T-helper 1 cell treated with Interleukin-12 subunit alpha and Interleukin-12 subunit beta and Interleukin-4 antibody, amounts not matched to agents 30 μg/mL and 1 μg/mL, for 36 hours (primary cell): ENCODE data around the gene ERCC6L2.
A peak's percentile ranks its signal among the peaks of the same experiment; 100 is the strongest.

Source experiments
- H3K27ac Mint-ChIP-seq: one replicate; pipeline ENCODE4 v1.8.0; 2021; ENCODE audit warnings: mild to moderate bottlenecking, mixed read lengths
- H3K27me3 Mint-ChIP-seq: one replicate; pipeline ENCODE4 v1.8.0; 2021; ENCODE audit warnings: low read depth, mixed read lengths
- H3K36me3 Mint-ChIP-seq: one replicate; pipeline ENCODE4 v1.8.0; 2021; ENCODE audit warnings: low read depth, mixed read lengths
- H3K4me1 Mint-ChIP-seq: one replicate; pipeline ENCODE4 v1.8.0; 2021; ENCODE audit warnings: low read depth, mixed read lengths
- H3K4me3 Mint-ChIP-seq: one replicate; pipeline ENCODE4 v1.8.0; 2021; ENCODE audit warnings: mild to moderate bottlenecking, moderate library complexity, mixed read lengths
- H3K9me3 Mint-ChIP-seq: one replicate; pipeline ENCODE4 v1.8.0; 2021; ENCODE audit warnings: mixed read lengths

The ERCC6L2 gene

GRCh38 chr9:95852059-95853032, 23.1 kb upstream of the ERCC6L2 start:
- Mint-ChIP-seq H3K36me3 (peaks cover 42% of the 10 kb centered on the region), H3K4me3 (peak overlapping the region; percentile 55), H3K27ac (peak overlapping the region; percentile 76), H3K27me3 (no peaks in the 10 kb centered on the region), H3K4me1 (peaks cover 41% of the 10 kb centered on the region), H3K9me3 (peaks cover 21% of the 10 kb centered on the region)

GRCh38 chr9:95854386-95855020, 21.0 kb upstream of the ERCC6L2 start:
- peaks cover 21% of the 10 kb centered on the region for H3K36me3 Mint-ChIP-seq
- H3K27ac Mint-ChIP-seq, result peak overlapping the region; percentile 16
- H3K9me3 Mint-ChIP-seq, result peaks cover 5% of the 10 kb centered on the region
- no peaks in the 10 kb centered on the region for H3K27me3 Mint-ChIP-seq
- H3K4me3 Mint-ChIP-seq, result peak overlapping the region; percentile 19
- peaks cover 49% of the 10 kb centered on the region for H3K4me1 Mint-ChIP-seq

GRCh38 chr9:95855961-95856360, 19.5 kb upstream of the ERCC6L2 start:
- Mint-ChIP-seq H3K4me3 (no peak overlapping the region), H3K36me3 (peaks cover 13% of the 10 kb centered on the region), H3K27ac (no peak overlapping the region), H3K9me3 (no peaks in the 10 kb centered on the region), H3K27me3 (no peaks in the 10 kb centered on the region), H3K4me1 (peaks cover 44% of the 10 kb centered on the region)

GRCh38 chr9:95857124-95857523, 18.4 kb upstream of the ERCC6L2 start:
- Mint-ChIP-seq H3K4me3 (no peak overlapping the region), H3K27me3 (no peaks in the 10 kb centered on the region), H3K27ac (no peak overlapping the region)

GRCh38 chr9:95857896-95858295, 17.6 kb upstream of the ERCC6L2 start:
- Mint-ChIP-seq H3K9me3 (peaks cover 18% of the 10 kb centered on the region), H3K4me1 (peaks cover 29% of the 10 kb centered on the region), H3K27ac (no peak overlapping the region), H3K27me3 (no peaks in the 10 kb centered on the region), H3K36me3 (peaks cover 16% of the 10 kb centered on the region), H3K4me3 (no peak overlapping the region)

More at GRCh38 chr9:95857124-95857523, 18.4 kb upstream of the ERCC6L2 start:
- peaks cover 36% of the 10 kb centered on the region for H3K4me1 Mint-ChIP-seq
- H3K9me3 Mint-ChIP-seq, result peaks cover 11% of the 10 kb centered on the region
- H3K36me3 Mint-ChIP-seq, result peaks cover 15% of the 10 kb centered on the region

GRCh38 chr9:95862343-95862742, 13.1 kb upstream of the ERCC6L2 start:
- Mint-ChIP-seq H3K9me3 (peaks cover 28% of the 10 kb centered on the region), H3K36me3 (peaks cover 36% of the 10 kb centered on the region), H3K27ac (no peak overlapping the region), H3K4me1 (peaks cover 15% of the 10 kb centered on the region), H3K27me3 (no peaks in the 10 kb centered on the region), H3K4me3 (no peak overlapping the region)

- peaks cover 30% of the 10 kb centered on the region for H3K9me3 Mint-ChIP-seq
- H3K27ac Mint-ChIP-seq, result no peak overlapping the region
- H3K4me3 Mint-ChIP-seq, result no peak overlapping the region
- peaks cover 43% of the 10 kb centered on the region for H3K36me3 Mint-ChIP-seq
- H3K27me3 Mint-ChIP-seq, result no peaks in the 10 kb centered on the region
- H3K4me1 Mint-ChIP-seq, result peaks cover 2% of the 10 kb centered on the region
These were observed 10.5 kb upstream of the ERCC6L2 start for GRCh38 chr9:95864852-95865580.

GRCh38 chr9:95870352-95870751, 5.1 kb upstream of the ERCC6L2 start:
- H3K9me3 Mint-ChIP-seq, result peaks cover 4% of the 10 kb centered on the region
- H3K4me1 Mint-ChIP-seq, result peaks cover 21% of the 10 kb centered on the region
- peaks cover 57% of the 10 kb centered on the region for H3K36me3 Mint-ChIP-seq
- H3K27me3 Mint-ChIP-seq, result no peaks in the 10 kb centered on the region
- H3K4me3 Mint-ChIP-seq, result no peak overlapping the region
- no peak overlapping the region for H3K27ac Mint-ChIP-seq

GRCh38 chr9:95870906-95871305, 4.6 kb upstream of the ERCC6L2 start:
- Mint-ChIP-seq H3K27ac (no peak overlapping the region), H3K27me3 (no peaks in the 10 kb centered on the region), H3K4me3 (no peak overlapping the region), H3K4me1 (peaks cover 20% of the 10 kb centered on the region), H3K9me3 (peaks cover 4% of the 10 kb centered on the region), H3K36me3 (peaks cover 53% of the 10 kb centered on the region)

GRCh38 chr9:95874303-95874988, 1.0 kb upstream of the ERCC6L2 start:
- peaks cover 55% of the 10 kb centered on the region for H3K36me3 Mint-ChIP-seq
- H3K27ac Mint-ChIP-seq, result no peak overlapping the region
- H3K4me1 Mint-ChIP-seq, result peaks cover 20% of the 10 kb centered on the region
- no peak overlapping the region for H3K4me3 Mint-ChIP-seq
- peaks cover 10% of the 10 kb centered on the region for H3K9me3 Mint-ChIP-seq
- no peaks in the 10 kb centered on the region for H3K27me3 Mint-ChIP-seq

GRCh38 chr9:95874989-95875304, 544 bp upstream of the ERCC6L2 start:
- H3K27ac Mint-ChIP-seq, result no peak overlapping the region
- H3K4me1 Mint-ChIP-seq, result peaks cover 22% of the 10 kb centered on the region
- no peaks in the 10 kb centered on the region for H3K27me3 Mint-ChIP-seq
- H3K4me3 Mint-ChIP-seq, result no peak overlapping the region
- peaks cover 8% of the 10 kb centered on the region for H3K9me3 Mint-ChIP-seq
- H3K36me3 Mint-ChIP-seq, result peaks cover 54% of the 10 kb centered on the region

- H3K4me3 Mint-ChIP-seq, result no peak overlapping the region
- H3K27ac Mint-ChIP-seq, result no peak overlapping the region
- H3K4me1 Mint-ChIP-seq, result peaks cover 20% of the 10 kb centered on the region
- no peaks in the 10 kb centered on the region for H3K27me3 Mint-ChIP-seq
- H3K36me3 Mint-ChIP-seq, result peaks cover 45% of the 10 kb centered on the region
- H3K9me3 Mint-ChIP-seq, result peaks cover 6% of the 10 kb centered on the region
These were observed 600 bp downstream of the ERCC6L2 start for GRCh38 chr9:95876138-95876444.

- H3K4me3 Mint-ChIP-seq, result no peak overlapping the region
- H3K27me3 Mint-ChIP-seq, result no peaks in the 10 kb centered on the region
- H3K27ac Mint-ChIP-seq, result no peak overlapping the region
- peaks cover 6% of the 10 kb centered on the region for H3K9me3 Mint-ChIP-seq
- peaks cover 20% of the 10 kb centered on the region for H3K4me1 Mint-ChIP-seq
- H3K36me3 Mint-ChIP-seq, result peaks cover 40% of the 10 kb centered on the region
These were observed 1.1 kb downstream of the ERCC6L2 start for GRCh38 chr9:95876595-95876994.

GRCh38 chr9:95877984-95878383, 2.5 kb downstream of the ERCC6L2 start:
- Mint-ChIP-seq H3K27ac (peak overlapping the region; percentile 45), H3K27me3 (no peaks in the 10 kb centered on the region), H3K36me3 (peaks cover 37% of the 10 kb centered on the region), H3K9me3 (peaks cover 6% of the 10 kb centered on the region), H3K4me3 (no peak overlapping the region), H3K4me1 (peaks cover 21% of the 10 kb centered on the region)
